Natural killer cell treated with Interleukin-12 subunit alpha and Interleukin-12 subunit beta and Interleukin-15 and Interleukin-18, amount 100 ng/mL, for 72 hours (primary cell): Measurements from ENCODE around the gene MACROD2. TPM values are rescaled to one million over a fixed set of nuclear protein-coding genes. Genes with fewer than 3 reads are reported as not detected.
A peak's percentile ranks its signal among the peaks of the same experiment; 100 is the strongest.

ENCODE experiments used
- ATAC-seq, 2 donors: fragments of 150-1000 bp; cut with Tn5 transposase in 1 of 2; sonication (Bioruptor Pico), chemical (Tn5 transposase) in 1 of 2; 2 replicates each; pipeline ENCODE4 v1.10.0; 2021
- DNase-seq: peaks from one replicate; pipeline ENCODE4 v3.0.0; 2022; ENCODE audit warnings: low spot score
- H3K27ac Mint-ChIP-seq, 2 donors: 1 replicate in 1 of 2; 2 replicates in 1 of 2; pipeline ENCODE4 v1.8.0; 2022; ENCODE audit warnings: mixed read lengths in 2 of 2, mild to moderate bottlenecking in 1 of 2, moderate library complexity in 1 of 2
- H3K27me3 Mint-ChIP-seq, 2 donors: 1 replicate in 1 of 2; 2 replicates in 1 of 2; pipeline ENCODE4 v1.8.0; 2022; ENCODE audit warnings: mixed read lengths in 2 of 2
- H3K36me3 Mint-ChIP-seq: one replicate; pipeline ENCODE4 v1.8.0; 2022; ENCODE audit warnings: mixed read lengths
- H3K4me1 Mint-ChIP-seq, 2 donors: 1 replicate in 1 of 2; 2 replicates in 1 of 2; pipeline ENCODE4 v1.8.0; 2022; ENCODE audit warnings: low read depth in 2 of 2, mixed read lengths in 2 of 2, mild to moderate bottlenecking in 1 of 2
- H3K4me3 Mint-ChIP-seq: one replicate; pipeline ENCODE4 v1.8.0; 2022; ENCODE audit warnings: mixed read lengths
- H3K9me3 Mint-ChIP-seq: 2 replicates; pipeline ENCODE4 v1.8.0; 2022; ENCODE audit warnings: mixed read lengths
- total RNA-seq, 2 donors: library from RNA; stranded (reverse); gene quantifications; one replicate each; pipeline ENCODE4 v1.2.3, GENCODE V29; 2022

MACROD2 gene
- total RNA-seq, 2 donors from 2014 or later = not detected

- no peak for ATAC-seq
- H3K4me3 Mint-ChIP-seq = no peak overlapping the region
- H3K36me3 Mint-ChIP-seq = no peaks in the 10 kb centered on the region
- H3K9me3 Mint-ChIP-seq = peaks cover 3% of the 10 kb centered on the region
- H3K27ac Mint-ChIP-seq = no peak overlapping the region
- no peak for DNase-seq
- H3K4me1 Mint-ChIP-seq = no peaks in the 10 kb centered on the region
- H3K27me3 Mint-ChIP-seq = no peaks in the 10 kb centered on the region
Measured at GRCh38 chr20:14332866-14333265, 337.6 kb downstream of the MACROD2 start.

- DNase-seq (no peak), ATAC-seq (no peak)
- Mint-ChIP-seq H3K27ac (no peak overlapping the region), H3K4me3 (no peak overlapping the region), H3K36me3 (no peaks in the 10 kb centered on the region), H3K27me3 (no peaks in the 10 kb centered on the region), H3K4me1 (no peaks in the 10 kb centered on the region), H3K9me3 (peaks cover 3% of the 10 kb centered on the region)
Measured at GRCh38 chr20:14333721-14334120, 338.4 kb downstream of the MACROD2 start.

GRCh38 chr20:14334306-14334930, 339.1 kb downstream of the MACROD2 start:
- no peak overlapping the region for H3K4me3 Mint-ChIP-seq
- H3K9me3 Mint-ChIP-seq = peaks cover 3% of the 10 kb centered on the region
- no peaks in the 10 kb centered on the region for H3K36me3 Mint-ChIP-seq
- DNase-seq (no peak), ATAC-seq (no peak)
- H3K27ac Mint-ChIP-seq = no peak overlapping the region
- no peaks in the 10 kb centered on the region for H3K27me3 Mint-ChIP-seq
- no peaks in the 10 kb centered on the region for H3K4me1 Mint-ChIP-seq

GRCh38 chr20:14335052-14335451, 339.7 kb downstream of the MACROD2 start:
- Mint-ChIP-seq H3K27me3 (no peaks in the 10 kb centered on the region), H3K4me3 (no peak overlapping the region), H3K27ac (no peak overlapping the region), H3K36me3 (no peaks in the 10 kb centered on the region), H3K4me1 (no peaks in the 10 kb centered on the region), H3K9me3 (peaks cover 6% of the 10 kb centered on the region)
- ATAC-seq = no peak
- DNase-seq = no peak

GRCh38 chr20:14336686-14337085, 341.4 kb downstream of the MACROD2 start:
- H3K4me1 Mint-ChIP-seq = no peaks in the 10 kb centered on the region
- peaks cover 7% of the 10 kb centered on the region for H3K9me3 Mint-ChIP-seq
- H3K36me3 Mint-ChIP-seq = no peaks in the 10 kb centered on the region
- no peaks in the 10 kb centered on the region for H3K27me3 Mint-ChIP-seq
- DNase-seq (no peak), ATAC-seq (no peak)
- H3K4me3 Mint-ChIP-seq = no peak overlapping the region
- H3K27ac Mint-ChIP-seq = no peak overlapping the region

- H3K9me3 Mint-ChIP-seq = peaks cover 6% of the 10 kb centered on the region
- H3K27ac Mint-ChIP-seq = no peak within 1 kb of the TSS
- H3K4me3 Mint-ChIP-seq = no peak within 1 kb of the TSS
- ATAC-seq = peak in 1 of 2 donors; percentile 17
- DNase-seq = no peak
- H3K4me1 Mint-ChIP-seq = no peaks in the 10 kb centered on the region
- no peaks in the 10 kb centered on the region for H3K36me3 Mint-ChIP-seq
- no peaks in the 10 kb centered on the region for H3K27me3 Mint-ChIP-seq
Measured at GRCh38 chr20:14337400-14338171, 342.3 kb downstream of the MACROD2 start, which contains the start of gene FLRT3. Gene FLRT3, minus strand, starts transcription at chr20:14337612. Its CDS starts 10,106 bp downstream, at chr20:14327506.

GRCh38 chr20:14341801-14342200, 346.5 kb downstream of the MACROD2 start:
- DNase-seq (no peak), ATAC-seq (no peak)
- Mint-ChIP-seq H3K4me3 (no peak overlapping the region), H3K4me1 (no peaks in the 10 kb centered on the region), H3K36me3 (no peaks in the 10 kb centered on the region), H3K27ac (no peak overlapping the region), H3K9me3 (peaks cover 7% of the 10 kb centered on the region), H3K27me3 (no peaks in the 10 kb centered on the region)

GRCh38 chr20:14342918-14343317, 347.6 kb downstream of the MACROD2 start:
- Mint-ChIP-seq H3K36me3 (no peaks in the 10 kb centered on the region), H3K27me3 (no peaks in the 10 kb centered on the region), H3K4me1 (no peaks in the 10 kb centered on the region), H3K27ac (no peak overlapping the region), H3K4me3 (no peak overlapping the region), H3K9me3 (peaks cover 10% of the 10 kb centered on the region)
- DNase-seq = no peak
- ATAC-seq = no peak

- Mint-ChIP-seq H3K4me1 (no peaks in the 10 kb centered on the region), H3K4me3 (no peak overlapping the region), H3K27me3 (no peaks in the 10 kb centered on the region), H3K9me3 (peaks cover 10% of the 10 kb centered on the region), H3K27ac (no peak overlapping the region), H3K36me3 (no peaks in the 10 kb centered on the region)
- ATAC-seq (no peak), DNase-seq (no peak)
Measured at GRCh38 chr20:14343491-14344065, 348.3 kb downstream of the MACROD2 start.

- Mint-ChIP-seq H3K27me3 (no peaks in the 10 kb centered on the region), H3K27ac (no peak overlapping the region), H3K36me3 (no peaks in the 10 kb centered on the region), H3K4me3 (no peak overlapping the region), H3K9me3 (peaks cover 10% of the 10 kb centered on the region), H3K4me1 (no peaks in the 10 kb centered on the region)
- ATAC-seq (no peak), DNase-seq (no peak)
Measured at GRCh38 chr20:14344746-14345145, 349.4 kb downstream of the MACROD2 start.

GRCh38 chr20:14355791-14356190, 360.5 kb downstream of the MACROD2 start:
- no peak overlapping the region for H3K4me3 Mint-ChIP-seq
- H3K27ac Mint-ChIP-seq = no peak overlapping the region
- H3K36me3 Mint-ChIP-seq = no peaks in the 10 kb centered on the region
- H3K4me1 Mint-ChIP-seq = no peaks in the 10 kb centered on the region
- DNase-seq (no peak), ATAC-seq (no peak)
- peaks cover 12% of the 10 kb centered on the region for H3K9me3 Mint-ChIP-seq
- no peaks in the 10 kb centered on the region for H3K27me3 Mint-ChIP-seq

- H3K4me3 Mint-ChIP-seq = no peak overlapping the region
- DNase-seq (no peak), ATAC-seq (no peak)
- H3K36me3 Mint-ChIP-seq = no peaks in the 10 kb centered on the region
- no peaks in the 10 kb centered on the region for H3K4me1 Mint-ChIP-seq
- H3K9me3 Mint-ChIP-seq = peaks cover 6% of the 10 kb centered on the region
- no peaks in the 10 kb centered on the region for H3K27me3 Mint-ChIP-seq
- no peak overlapping the region for H3K27ac Mint-ChIP-seq
Measured at GRCh38 chr20:14360416-14360815, 365.1 kb downstream of the MACROD2 start.

- no peak overlapping the region for H3K27ac Mint-ChIP-seq
- no peaks in the 10 kb centered on the region for H3K4me1 Mint-ChIP-seq
- H3K36me3 Mint-ChIP-seq = no peaks in the 10 kb centered on the region
- H3K27me3 Mint-ChIP-seq = no peaks in the 10 kb centered on the region
- no peak for ATAC-seq
- no peak for DNase-seq
- peaks cover 6% of the 10 kb centered on the region for H3K9me3 Mint-ChIP-seq
- H3K4me3 Mint-ChIP-seq = no peak overlapping the region
Measured at GRCh38 chr20:14361509-14362345, 366.4 kb downstream of the MACROD2 start.
